ENCODE data around the gene PACS2.
A peak's percentile ranks its signal among the peaks of the same experiment; 100 is the strongest.

PACS2 gene

DNA sequence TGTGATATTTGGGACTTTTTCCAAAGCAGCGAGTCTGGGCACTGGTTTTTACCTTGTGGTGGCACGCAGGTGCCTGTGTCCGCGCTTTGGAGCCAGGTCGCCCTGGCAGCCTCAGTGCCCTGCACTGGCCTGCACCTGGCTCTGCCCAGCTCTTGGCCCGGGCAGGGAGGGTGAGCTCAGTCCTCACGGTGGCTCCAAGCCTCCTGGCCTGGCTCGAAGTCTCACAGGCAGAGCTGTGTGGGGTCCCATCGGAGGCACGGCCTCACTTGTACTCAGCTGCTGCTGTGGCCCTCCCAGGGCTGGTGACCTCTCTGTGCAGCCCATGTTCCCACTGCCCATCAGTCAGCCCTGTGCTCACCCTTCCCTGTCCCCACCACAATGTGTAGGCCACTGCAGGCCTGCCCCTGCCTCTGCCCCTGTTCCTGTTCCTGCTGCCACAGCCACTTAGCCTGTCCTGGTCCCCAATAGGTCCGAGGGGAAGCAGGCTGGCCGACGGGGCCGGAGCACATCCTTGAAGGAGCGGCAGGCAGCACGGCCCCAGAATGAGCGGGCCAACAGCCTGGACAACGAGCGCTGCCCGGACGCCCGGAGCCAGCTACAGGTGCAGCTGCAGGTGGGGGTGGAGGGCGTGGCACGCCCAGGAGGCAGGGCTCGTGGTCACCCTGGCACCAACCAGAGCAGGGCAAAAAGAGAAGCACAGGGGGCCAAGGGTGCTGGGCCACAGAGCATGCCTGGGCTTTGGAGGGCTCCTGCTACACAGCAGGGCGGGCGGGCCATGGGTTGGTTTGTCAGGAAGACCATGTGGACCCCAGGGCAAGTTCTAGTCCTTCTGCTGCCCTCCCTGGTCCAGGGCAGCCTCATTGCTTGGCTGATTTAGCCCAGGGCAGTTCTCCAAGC lies 67.1 kb downstream of the PACS2 start:
- Histone ChIP-seq H3K4me2 (no peak overlapping the region), H4K20me1 (no peaks in the 10 kb centered on the region), H3K9me3 (no peaks in the 10 kb centered on the region), H3K4me1 (peaks cover 18% of the 10 kb centered on the region), H3K27ac (no peak overlapping the region), H3K9ac (no peak overlapping the region), H3K36me3 (peaks cover 67% of the 10 kb centered on the region), H3K27me3 (no peaks in the 10 kb centered on the region), H3K4me3 (no peak overlapping the region)
- no peak for TF ChIP-seq Cebpa-rat (IDR thresholded peaks at IDR 0.05)

DNA sequence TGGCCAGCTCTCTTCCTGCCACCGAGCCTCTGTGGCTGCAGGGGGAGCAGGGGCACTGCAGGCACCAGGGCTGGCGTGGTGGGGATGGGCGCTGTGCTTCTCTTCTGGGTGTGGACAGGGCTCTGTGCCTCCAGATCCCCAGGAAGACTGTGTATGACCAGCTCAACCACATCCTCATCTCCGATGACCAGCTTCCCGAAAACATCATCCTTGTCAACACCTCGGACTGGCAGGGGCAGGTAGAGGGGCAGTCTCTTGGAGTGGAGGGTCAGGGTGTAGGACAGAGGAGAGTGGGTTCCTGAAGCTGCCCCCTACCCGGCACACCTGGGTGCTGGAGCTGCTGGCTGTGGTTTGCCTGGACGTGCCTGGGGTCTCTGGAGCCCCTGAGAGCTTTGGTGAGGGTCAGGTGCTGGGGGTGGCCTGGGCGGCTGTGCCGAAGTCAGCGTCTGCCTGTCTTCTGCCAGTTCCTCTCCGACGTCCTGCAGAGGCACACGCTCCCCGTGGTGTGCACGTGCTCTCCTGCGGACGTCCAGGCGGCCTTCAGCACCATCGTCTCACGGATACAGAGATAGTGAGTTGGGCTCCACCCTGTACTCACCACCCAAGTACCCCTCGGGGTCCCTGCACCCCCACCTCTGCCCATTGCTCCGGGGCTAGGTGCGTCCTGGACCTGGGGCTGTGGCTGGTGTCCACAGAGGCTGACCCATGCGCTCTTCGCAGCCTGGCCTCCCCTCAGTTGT lies 68.0 kb downstream of the PACS2 start:
- Histone ChIP-seq H3K36me3 (peaks cover 75% of the 10 kb centered on the region), H4K20me1 (peaks cover 2% of the 10 kb centered on the region; the same call in 1 of the 2 replicates), H3K27ac (no peak overlapping the region), H3K4me1 (peaks cover 26% of the 10 kb centered on the region), H3K9me3 (no peaks in the 10 kb centered on the region), H3K4me2 (no peak overlapping the region), H3K4me3 (no peak overlapping the region), H3K9ac (no peak overlapping the region), H3K27me3 (no peaks in the 10 kb centered on the region)
- TF ChIP-seq Cebpa-rat (IDR thresholded peaks at IDR 0.05), result no peak

DNA sequence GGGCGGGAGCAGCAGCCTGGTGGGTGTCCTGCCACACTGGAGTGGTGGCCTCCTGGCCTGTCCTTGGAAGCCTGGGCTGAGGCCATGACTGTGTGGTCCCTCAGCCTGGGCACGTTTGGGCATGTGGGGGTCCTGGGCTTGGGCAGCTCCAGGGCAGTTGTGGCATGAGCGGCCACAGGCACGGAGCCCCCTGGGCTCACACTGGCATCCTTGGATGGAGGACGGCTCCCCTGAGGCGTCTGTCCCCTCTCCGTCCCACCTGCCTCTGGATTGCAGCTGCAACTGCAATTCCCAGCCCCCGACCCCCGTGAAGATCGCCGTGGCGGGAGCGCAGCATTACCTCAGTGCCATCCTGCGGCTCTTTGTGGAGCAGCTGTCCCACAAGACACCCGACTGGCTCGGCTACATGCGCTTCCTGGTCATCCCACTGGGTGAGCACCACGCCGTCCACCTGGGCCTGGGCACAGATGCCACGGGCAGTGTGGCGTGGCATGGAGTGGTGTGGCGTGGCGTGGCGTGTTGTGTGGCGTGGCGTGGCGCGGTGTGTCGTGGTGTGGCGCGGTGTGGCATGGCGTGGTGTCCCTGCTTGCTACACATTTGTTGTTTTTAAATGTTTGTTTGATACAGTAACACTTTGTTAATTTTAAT lies 68.7 kb downstream of the PACS2 start:
- Histone ChIP-seq H3K36me3 (peaks cover 79% of the 10 kb centered on the region), H3K4me2 (no peak overlapping the region), H4K20me1 (peaks cover 8% of the 10 kb centered on the region; the same call in 1 of the 2 replicates), H3K9ac (no peak overlapping the region), H3K4me1 (peaks cover 33% of the 10 kb centered on the region), H3K27ac (no peak overlapping the region), H3K27me3 (no peaks in the 10 kb centered on the region), H3K9me3 (no peaks in the 10 kb centered on the region), H3K4me3 (no peak overlapping the region)
- TF ChIP-seq Cebpa-rat (IDR thresholded peaks at IDR 0.05), result no peak

DNA sequence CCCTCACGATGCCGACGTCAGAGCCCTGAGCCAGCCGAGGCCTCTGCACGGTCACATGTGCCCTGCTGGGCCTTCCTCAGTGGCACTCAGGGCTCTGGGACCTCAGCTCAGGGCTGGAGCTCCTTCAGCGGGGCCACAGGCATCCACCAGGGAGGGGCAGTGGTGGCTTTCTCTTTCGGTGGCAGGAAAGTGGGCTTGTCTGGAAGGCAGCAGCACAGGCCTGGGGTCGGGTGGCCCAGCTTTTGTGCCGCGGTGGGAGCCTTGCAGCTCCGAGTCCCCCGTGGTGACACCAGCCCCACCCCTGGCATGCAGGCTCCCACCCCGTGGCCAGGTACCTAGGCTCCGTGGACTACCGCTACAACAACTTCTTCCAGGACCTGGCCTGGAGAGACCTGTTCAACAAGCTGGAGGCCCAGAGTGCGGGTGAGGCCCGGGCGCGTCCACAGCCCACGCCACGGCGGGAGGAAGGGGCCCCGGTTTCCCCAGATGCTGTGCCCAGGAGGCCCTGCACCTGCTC lies 69.6 kb downstream of the PACS2 start:
- Histone ChIP-seq H4K20me1 (peaks cover 13% of the 10 kb centered on the region; the same call in 1 of the 2 replicates), H3K4me2 (no peak overlapping the region), H3K9ac (no peak overlapping the region), H3K36me3 (peaks cover 78% of the 10 kb centered on the region), H3K9me3 (no peaks in the 10 kb centered on the region), H3K27ac (no peak overlapping the region), H3K4me1 (peaks cover 42% of the 10 kb centered on the region), H3K27me3 (no peaks in the 10 kb centered on the region), H3K4me3 (no peak overlapping the region)
- TF ChIP-seq Cebpa-rat (IDR thresholded peaks at IDR 0.05), result no peak

DNA sequence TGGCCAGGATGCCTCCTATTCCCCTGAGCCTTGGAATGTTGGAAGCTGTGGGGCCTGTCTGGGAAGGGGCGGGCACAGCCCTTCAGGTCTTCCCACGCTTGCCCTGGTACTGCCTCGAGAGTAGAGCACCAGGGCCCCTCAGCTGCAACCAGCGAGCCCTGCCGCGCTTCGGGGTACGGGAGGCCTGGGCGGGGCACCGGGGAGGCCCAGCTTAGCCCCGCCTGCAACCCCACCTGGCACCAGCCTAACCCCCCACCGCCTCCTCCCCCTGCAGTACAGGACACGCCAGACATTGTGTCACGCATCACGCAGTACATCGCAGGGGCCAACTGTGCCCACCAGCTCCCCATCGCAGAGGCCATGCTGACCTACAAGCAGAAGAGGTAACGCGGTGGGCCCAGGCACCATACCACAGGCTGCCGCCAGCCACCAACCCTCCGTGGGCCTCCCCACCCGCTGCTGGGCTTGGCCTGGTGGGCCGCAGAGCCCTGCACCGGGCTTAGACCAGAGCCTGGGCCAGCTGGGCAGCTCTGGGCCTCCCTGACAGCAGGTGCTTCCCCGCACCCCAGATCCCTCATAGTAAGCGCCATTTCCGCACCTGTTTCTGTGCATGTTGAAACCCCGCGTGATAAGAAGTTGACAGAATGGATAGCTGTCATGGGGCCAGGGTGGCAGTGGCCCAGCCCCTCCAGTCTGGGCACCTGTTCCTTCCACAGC lies 70.2 kb downstream of the PACS2 start:
- Histone ChIP-seq H3K4me3 (no peak overlapping the region), H3K36me3 (peaks cover 72% of the 10 kb centered on the region)

DNA sequence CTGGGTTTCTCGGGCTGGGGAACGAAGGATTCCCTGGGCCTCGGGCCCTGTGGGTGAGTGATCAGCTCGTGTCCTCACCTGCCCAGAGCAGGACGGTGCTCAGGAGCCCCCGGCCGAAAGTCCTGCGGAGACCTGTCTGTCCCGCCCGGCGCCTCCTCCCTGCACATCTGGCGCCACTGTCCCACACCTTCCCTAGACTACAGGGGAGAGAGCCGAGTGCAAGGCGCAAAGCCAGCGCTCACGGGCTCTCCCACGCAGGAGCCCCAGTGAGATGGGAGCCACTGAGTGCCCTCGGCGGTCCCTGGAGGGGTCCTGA lies 70.7 kb downstream of the PACS2 start:
- no peak for TF ChIP-seq Cebpa-rat (IDR thresholded peaks at IDR 0.05)
- H3K36me3 ChIP-seq, result peaks cover 68% of the 10 kb centered on the region

More for the DNA sequence above, 70.2 kb downstream of the PACS2 start:
- Histone ChIP-seq H3K27ac (no peak overlapping the region), H3K9ac (no peak overlapping the region), H3K4me1 (peaks cover 48% of the 10 kb centered on the region), H3K9me3 (no peaks in the 10 kb centered on the region), H3K27me3 (no peaks in the 10 kb centered on the region), H3K4me2 (no peak overlapping the region), H4K20me1 (peaks cover 13% of the 10 kb centered on the region; the same call in 1 of the 2 replicates)
- no peak for TF ChIP-seq Cebpa-rat (IDR thresholded peaks at IDR 0.05)

GRCh38 chr14:105385698-105386365 lies 71.3 kb downstream of the PACS2 start:
- H3K27me3 ChIP-seq, result no peaks in the 10 kb centered on the region
- no peak overlapping the region for H3K4me2 ChIP-seq
- H3K4me3 ChIP-seq, result no peak overlapping the region
- H3K27ac ChIP-seq, result 0 out of 2 replicates have a peak overlapping the region, but pooled peaks have one; percentile 18
- TF ChIP-seq Cebpa-rat (IDR thresholded peaks at IDR 0.05), result no peak
- H3K36me3 ChIP-seq, result peaks cover 68% of the 10 kb centered on the region
- peaks cover 13% of the 10 kb centered on the region; the same call in 1 of the 2 replicates for H4K20me1 ChIP-seq
- H3K9me3 ChIP-seq, result no peaks in the 10 kb centered on the region
- H3K9ac ChIP-seq, result no peak overlapping the region
- H3K4me1 ChIP-seq, result peaks cover 59% of the 10 kb centered on the region

More for the DNA sequence above, 70.7 kb downstream of the PACS2 start:
- H3K4me2 ChIP-seq, result no peak overlapping the region
- H3K27ac ChIP-seq, result no peak overlapping the region
- H3K4me1 ChIP-seq, result peaks cover 54% of the 10 kb centered on the region
- no peaks in the 10 kb centered on the region for H3K9me3 ChIP-seq
- H4K20me1 ChIP-seq, result peaks cover 13% of the 10 kb centered on the region; the same call in 1 of the 2 replicates
- no peak overlapping the region for H3K9ac ChIP-seq
- no peaks in the 10 kb centered on the region for H3K27me3 ChIP-seq
- no peak overlapping the region for H3K4me3 ChIP-seq

GRCh38 chr14:105386581-105387529 lies 72.3 kb downstream of the PACS2 start:
- TF ChIP-seq Cebpa-rat (IDR thresholded peaks at IDR 0.05), result no peak
- Histone ChIP-seq H3K36me3 (peaks cover 60% of the 10 kb centered on the region), H3K9ac (0 out of 2 replicates have a peak overlapping the region, but pooled peaks have one; percentile 2), H3K4me3 (no peak overlapping the region), H3K27me3 (no peaks in the 10 kb centered on the region), H3K4me1 (peaks cover 69% of the 10 kb centered on the region), H4K20me1 (peaks cover 13% of the 10 kb centered on the region; the same call in 1 of the 2 replicates), H3K27ac (peak overlapping the region; percentile 18), H3K4me2 (no peak overlapping the region; the same call in 1 of the 2 replicates), H3K9me3 (no peaks in the 10 kb centered on the region)
